Left ventricle myocardium superior (tissue), 1 donor: ENCODE measurements around the gene PIK3R1. TPM values are rescaled to one million over a fixed set of nuclear protein-coding genes. Genes with fewer than 3 reads are reported as not detected.

ENCODE experiments used
- ATAC-seq: fragments of 200-7000 bp; cut with Tn5 transposase; one replicate; pipeline ENCODE4 v1.9.1; 2020; ENCODE audit warnings: mild to moderate bottlenecking, moderate library complexity
- DNase-seq: peaks from one replicate; pipeline ENCODE4 v3.0.0-alpha.2; 2020
- intact Hi-C: fragments of 100-400 bp; cut with micrococcal nuclease; formaldehyde crosslinking; loops from one replicate; pipeline ENCODE4 v1.11.0; 2022
- total RNA-seq: library from RNA; stranded (reverse); fragmentation: NEBNext Ultra II Directional; extraction: Animal tissue kit (Norgen Biotek cat#: 25700); gene quantifications from one replicate; pipeline ENCODE4 v1.2.1, GENCODE V29; 2021
- donor health status: DM: no; HTN: yes; CAD: no; lungs with severe emphysema.

The PIK3R1 gene
- total RNA-seq, 1 donor from 2014 or later = 119 TPM

DNA sequence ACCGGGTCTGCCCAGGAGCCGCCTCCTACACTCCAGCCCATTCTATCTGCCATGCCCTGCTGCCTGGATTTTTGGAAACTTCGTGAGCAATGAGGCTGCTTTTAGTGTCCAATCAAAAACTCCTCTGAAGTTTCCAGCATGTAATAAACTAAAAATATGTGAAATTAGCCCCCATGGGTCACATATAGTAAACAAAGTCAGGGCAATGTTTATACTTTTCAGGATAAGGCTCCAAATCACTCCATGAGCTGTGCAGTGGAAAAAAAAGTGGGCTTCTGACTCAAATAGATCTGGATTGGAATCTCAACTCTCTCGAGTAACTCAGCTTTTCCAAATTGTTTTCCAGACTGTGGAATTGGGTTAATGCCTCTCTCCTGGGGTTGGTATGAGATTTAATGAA lies 68.2 kb downstream of the PIK3R1 start:
- DNase-seq (no peak), ATAC-seq (no peak)
- intact Hi-C loops = no loop called here

DNA sequence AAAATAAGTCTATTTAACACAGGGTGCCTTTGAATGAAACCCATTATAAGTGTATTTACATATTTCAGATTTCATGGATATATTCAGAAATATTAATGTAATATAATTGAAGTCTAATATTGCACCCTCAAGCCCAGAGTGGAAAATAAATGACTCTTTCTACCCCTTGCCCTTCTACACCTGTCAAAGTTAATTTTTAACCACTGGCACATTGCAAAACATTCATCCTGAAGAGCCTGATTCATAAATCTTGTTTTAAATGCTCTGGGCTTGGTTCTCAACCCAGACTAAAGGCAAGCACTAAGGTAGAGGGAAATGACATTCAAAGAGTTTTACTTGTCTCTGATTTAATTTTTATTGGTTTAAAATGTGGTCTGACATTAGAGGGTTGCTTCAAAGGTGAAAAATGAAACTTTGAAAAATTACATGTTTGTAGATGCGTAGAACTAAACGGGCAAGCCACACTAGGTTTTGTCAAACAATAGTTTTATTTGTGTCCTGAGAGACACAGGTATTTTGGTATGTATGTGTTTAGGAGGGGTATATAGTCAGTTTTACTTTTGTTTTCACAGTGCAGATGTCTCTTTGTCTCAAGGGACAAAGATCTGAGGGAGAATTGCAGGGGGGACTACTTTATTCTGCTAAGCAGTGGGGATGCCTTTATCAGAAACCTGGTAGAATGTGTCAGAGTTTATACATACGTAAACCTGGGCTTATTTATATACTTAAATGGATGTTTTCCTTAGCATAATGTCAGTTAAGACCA lies 69.7 kb downstream of the PIK3R1 start:
- ATAC-seq (no peak), DNase-seq (no peak)
- intact Hi-C loops = loop anchor here (5.0 kb wide), 1 partner anchor 177 kb away; no protein-coding TSS in a partner anchor

- ATAC-seq = no peak
- no peak for DNase-seq
- intact Hi-C loops = loop anchor here (5.0 kb wide), 1 partner anchor 176 kb away; no protein-coding TSS in a partner anchor
Observed at GRCh38 chr5:68285851-68286611, 70.5 kb downstream of the PIK3R1 start.

- intact Hi-C loops = loop anchor here (5.0 kb wide), 1 partner anchor 176 kb away; no protein-coding TSS in a partner anchor
- ATAC-seq = no peak
- DNase-seq = no peak
Observed at GRCh38 chr5:68286612-68286912, 71.0 kb downstream of the PIK3R1 start.

- no peak for DNase-seq
- intact Hi-C loops = loop anchor here (5.0 kb wide), 1 partner anchor 175 kb away; no protein-coding TSS in a partner anchor
- ATAC-seq = no peak
Observed at GRCh38 chr5:68287631-68287975, 72.0 kb downstream of the PIK3R1 start.

DNA sequence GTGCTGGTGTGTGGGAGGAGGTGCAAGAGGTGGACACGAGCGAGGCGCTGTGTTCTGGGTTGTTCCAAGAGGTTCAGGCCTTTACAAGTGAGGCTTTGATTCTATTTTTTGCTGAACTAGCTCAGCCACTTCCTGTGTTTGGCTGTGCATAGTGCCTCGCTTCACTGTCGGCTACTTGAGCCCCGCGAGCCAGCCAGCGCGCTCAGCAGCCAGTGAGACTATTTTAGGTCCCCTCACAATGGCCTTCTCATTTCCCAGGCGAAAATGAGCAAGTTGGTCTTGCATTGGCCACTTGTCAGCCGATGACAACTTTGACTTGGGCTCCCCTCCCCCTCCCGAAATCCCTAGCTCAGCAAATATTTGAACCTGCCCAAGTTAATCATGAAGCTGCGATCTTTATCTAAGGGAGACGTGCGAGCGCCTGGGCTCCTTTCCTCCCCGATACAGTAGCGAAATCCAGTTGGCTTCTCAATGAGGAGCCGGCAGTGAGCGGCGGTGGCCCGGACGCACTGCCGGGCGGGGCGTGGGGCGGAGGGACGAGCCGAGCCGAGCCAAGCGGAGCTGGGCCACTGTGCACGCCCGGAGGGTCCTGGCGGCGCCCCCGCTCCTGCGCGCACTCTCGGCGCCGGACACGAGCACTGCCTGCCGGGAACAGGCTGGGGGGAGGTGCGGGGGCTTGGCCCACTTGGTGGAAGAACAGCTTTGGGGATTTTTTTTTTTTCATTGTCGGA lies 72.6 kb downstream of the PIK3R1 start:
- peak; percentile 84 for DNase-seq
- intact Hi-C loops = loop anchor here (5.0 kb wide), 1 partner anchor 174 kb away; no protein-coding TSS in a partner anchor
- ATAC-seq = peak; percentile 85

- peak; percentile 43 for DNase-seq
- intact Hi-C loops = loop anchor here (5.0 kb wide), 1 partner anchor 174 kb away; no protein-coding TSS in a partner anchor
- ATAC-seq = peak; percentile 38
Observed at GRCh38 chr5:68288707-68289134, 73.2 kb downstream of the PIK3R1 start.

DNA sequence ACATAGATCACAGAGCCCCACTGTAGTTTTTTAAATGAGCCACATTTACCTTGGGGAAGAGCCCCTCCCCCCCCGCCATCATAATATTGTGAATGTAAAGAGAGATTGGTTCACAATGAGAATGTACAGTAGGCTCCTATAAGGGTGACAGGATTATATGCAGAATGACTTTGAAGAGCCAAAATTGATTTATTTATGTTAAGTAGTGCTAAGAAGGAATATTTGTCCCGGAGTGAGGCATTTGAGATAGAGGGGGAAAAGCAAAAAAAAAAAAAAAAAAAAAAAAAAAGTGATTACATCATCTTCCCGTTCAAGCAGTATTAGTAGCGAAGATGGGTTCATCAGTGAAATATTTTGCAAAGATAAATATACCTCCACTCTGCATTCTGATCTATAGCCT lies 73.9 kb downstream of the PIK3R1 start:
- DNase-seq (no peak), ATAC-seq (no peak)
- intact Hi-C loops = loop anchor here (5.0 kb wide), 1 partner anchor 173 kb away; no protein-coding TSS in a partner anchor

DNA sequence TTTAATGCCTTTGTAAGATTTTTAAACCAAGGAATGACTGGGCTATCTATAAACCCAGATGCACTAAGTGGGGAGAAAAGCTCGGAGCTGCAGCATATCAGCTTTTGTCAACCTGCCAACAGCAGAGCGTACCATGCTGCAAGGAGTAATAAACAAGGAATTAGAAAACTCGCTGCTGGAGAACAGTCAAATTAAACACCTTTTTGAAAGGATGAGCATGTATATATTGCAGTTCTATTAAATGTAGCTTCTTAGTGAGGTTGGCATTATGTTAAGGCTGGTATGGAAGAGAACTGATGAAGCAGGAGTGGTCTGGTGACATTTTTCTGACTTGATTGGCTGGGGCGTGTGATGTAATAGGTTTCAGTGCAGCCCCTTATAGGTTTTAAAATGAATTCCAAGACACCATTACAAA lies 74.7 kb downstream of the PIK3R1 start:
- intact Hi-C loops = no loop called here
- DNase-seq (no peak), ATAC-seq (peak; percentile 19)

GRCh38 chr5:68290847-68291246 lies 75.3 kb downstream of the PIK3R1 start:
- DNase-seq (no peak), ATAC-seq (no peak)
- intact Hi-C loops = no loop called here

- DNase-seq = no peak
- intact Hi-C loops = no loop called here
- ATAC-seq = no peak
Observed at GRCh38 chr5:68292316-68292715, 76.8 kb downstream of the PIK3R1 start.

DNA sequence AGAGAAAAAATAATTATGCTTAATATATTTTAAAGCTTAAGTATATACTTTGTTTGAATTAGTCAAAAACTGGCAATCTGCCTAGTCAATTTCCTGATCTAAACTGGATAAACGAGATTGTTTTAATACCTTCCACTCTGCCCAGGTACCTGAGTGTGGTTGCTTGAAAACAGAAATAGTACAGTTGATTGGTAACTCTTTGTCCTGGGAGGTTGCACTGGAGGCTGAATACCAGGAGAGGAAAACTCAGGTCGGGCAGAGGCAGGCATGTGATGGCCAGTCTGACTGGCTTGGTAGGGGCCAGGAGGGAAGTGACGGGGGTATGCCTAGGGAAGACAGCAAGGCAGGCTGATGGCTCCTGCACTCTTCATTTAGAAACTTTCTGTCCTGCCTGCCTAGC lies 80.2 kb downstream of the PIK3R1 start:
- DNase-seq (no peak), ATAC-seq (no peak)
- intact Hi-C loops = no loop called here

GRCh38 chr5:68296895-68297294 lies 81.3 kb downstream of the PIK3R1 start:
- no peak for DNase-seq
- peak; percentile 14 for ATAC-seq
- intact Hi-C loops = no loop called here

DNA sequence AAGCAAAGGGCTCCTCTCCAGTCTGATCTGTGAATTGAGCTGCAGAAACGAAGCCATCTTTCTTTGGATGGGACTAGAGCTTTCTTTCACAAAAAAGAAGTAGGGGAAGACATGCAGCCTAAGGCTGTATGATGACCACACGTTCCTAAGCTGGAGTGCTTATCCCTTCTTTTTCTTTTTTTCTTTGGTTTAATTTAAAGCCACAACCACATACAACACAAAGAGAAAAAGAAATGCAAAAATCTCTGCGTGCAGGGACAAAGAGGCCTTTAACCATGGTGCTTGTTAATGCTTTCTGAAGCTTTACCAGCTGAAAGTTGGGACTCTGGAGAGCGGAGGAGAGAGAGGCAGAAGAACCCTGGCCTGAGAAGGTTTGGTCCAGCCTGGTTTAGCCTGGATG lies 82.1 kb downstream of the PIK3R1 start:
- ATAC-seq (peak; percentile 9), DNase-seq (no peak)
- intact Hi-C loops = no loop called here

- no peak for ATAC-seq
- DNase-seq = no peak
- intact Hi-C loops = no loop called here
Observed at GRCh38 chr5:68298479-68298878, 82.9 kb downstream of the PIK3R1 start.

GRCh38 chr5:68299105-68299504 lies 83.5 kb downstream of the PIK3R1 start:
- intact Hi-C loops = no loop called here
- ATAC-seq = peak; percentile 6
- DNase-seq = no peak

DNA sequence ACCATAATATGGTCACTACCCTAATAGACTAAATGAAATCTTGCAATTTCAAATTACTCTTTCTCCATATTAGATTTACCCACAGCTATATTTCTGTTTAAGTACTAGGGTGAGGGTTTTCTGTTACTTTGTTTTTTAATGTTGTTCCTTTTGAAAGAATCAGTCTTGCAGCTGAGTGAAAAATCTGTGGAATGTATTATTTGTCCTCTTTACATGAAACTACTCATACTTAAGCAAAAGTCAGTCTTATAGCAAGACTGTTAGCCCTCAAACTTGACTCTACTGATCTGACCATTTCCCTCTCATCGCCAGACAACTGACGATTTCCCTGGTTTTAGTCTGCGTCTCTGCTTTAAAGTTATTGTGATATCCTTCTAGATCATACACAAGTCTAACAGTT lies 84.0 kb downstream of the PIK3R1 start:
- ATAC-seq (no peak), DNase-seq (no peak)
- intact Hi-C loops = no loop called here

GRCh38 chr5:68303038-68303738 lies 87.6 kb downstream of the PIK3R1 start:
- DNase-seq (no peak), ATAC-seq (peak; percentile 18)
- intact Hi-C loops = no loop called here

GRCh38 chr5:68303754-68304420 lies 88.3 kb downstream of the PIK3R1 start:
- intact Hi-C loops = no loop called here
- DNase-seq (no peak), ATAC-seq (peak; percentile 62)
